ENCODE measurements around the gene ITIH2.
"Not testable (repeated sequence)": the region's sequence is repeated elsewhere in the genome, so short reads cannot be mapped to it uniquely, and the experiment has no call there.

Gene ITIH2, protein sequence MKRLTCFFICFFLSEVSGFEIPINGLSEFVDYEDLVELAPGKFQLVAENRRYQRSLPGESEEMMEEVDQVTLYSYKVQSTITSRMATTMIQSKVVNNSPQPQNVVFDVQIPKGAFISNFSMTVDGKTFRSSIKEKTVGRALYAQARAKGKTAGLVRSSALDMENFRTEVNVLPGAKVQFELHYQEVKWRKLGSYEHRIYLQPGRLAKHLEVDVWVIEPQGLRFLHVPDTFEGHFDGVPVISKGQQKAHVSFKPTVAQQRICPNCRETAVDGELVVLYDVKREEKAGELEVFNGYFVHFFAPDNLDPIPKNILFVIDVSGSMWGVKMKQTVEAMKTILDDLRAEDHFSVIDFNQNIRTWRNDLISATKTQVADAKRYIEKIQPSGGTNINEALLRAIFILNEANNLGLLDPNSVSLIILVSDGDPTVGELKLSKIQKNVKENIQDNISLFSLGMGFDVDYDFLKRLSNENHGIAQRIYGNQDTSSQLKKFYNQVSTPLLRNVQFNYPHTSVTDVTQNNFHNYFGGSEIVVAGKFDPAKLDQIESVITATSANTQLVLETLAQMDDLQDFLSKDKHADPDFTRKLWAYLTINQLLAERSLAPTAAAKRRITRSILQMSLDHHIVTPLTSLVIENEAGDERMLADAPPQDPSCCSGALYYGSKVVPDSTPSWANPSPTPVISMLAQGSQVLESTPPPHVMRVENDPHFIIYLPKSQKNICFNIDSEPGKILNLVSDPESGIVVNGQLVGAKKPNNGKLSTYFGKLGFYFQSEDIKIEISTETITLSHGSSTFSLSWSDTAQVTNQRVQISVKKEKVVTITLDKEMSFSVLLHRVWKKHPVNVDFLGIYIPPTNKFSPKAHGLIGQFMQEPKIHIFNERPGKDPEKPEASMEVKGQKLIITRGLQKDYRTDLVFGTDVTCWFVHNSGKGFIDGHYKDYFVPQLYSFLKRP

GRCh38 chr10:7703140-7703539 lies at the start of gene ITIH2:
Gene ITIH2 (plus strand): TSS chr10:7703316. CDS start chr10:7703435, 119 bp downstream.
- no peak for DNase-seq (ENCODE audit: low spot score)

- DNase-seq (ENCODE audit: low spot score), result not testable (repeated sequence)
Measured at GRCh38 chr10:7657079-7657478, 46.0 kb upstream of the ITIH2 start.

DNA sequence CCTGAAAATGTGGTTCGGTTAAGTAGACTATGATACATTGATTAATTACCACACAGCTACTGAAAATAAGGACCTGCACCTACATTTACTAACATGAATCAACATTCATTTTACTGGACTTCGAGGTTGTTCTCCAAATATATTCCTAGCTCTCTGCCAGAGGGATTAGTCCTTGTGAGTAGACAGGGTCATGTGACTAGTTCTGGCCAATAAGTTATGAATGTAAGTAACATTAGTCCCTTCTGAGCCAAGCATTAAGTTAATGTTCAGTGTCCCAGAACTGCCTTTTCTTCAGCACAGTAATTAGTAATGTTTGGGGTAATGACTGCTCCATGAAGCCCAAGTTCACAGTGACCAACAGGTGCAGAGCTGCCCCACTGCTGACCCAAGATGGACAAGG lies 45.6 kb upstream of the ITIH2 start:
- DNase-seq (ENCODE audit: low spot score), result no peak

GRCh38 chr10:7659560-7659959 lies 43.6 kb upstream of the ITIH2 start:
- no peak for DNase-seq (ENCODE audit: low spot score)

- DNase-seq (ENCODE audit: low spot score), result no peak
Measured at GRCh38 chr10:7662522-7662921, 40.6 kb upstream of the ITIH2 start.

DNA sequence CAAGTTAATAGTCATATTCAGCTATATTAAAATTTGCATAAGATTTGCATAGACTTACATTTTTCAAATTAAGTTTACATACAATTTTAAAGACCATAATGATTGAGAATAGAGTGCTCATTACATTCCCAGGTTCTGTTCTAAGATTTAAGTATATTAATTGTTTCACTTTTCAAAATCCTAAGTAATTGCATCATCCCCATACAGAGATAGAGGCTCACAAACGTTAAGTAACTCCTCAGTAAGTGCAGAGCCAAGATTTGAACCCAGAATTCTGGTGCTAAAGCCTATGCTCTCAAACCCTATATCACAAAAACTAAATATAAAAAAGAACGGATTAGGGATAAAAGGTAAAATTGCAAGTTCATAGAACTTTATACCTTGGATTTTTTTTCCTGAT lies 38.4 kb upstream of the ITIH2 start:
- DNase-seq (ENCODE audit: low spot score), result no peak

- DNase-seq (ENCODE audit: low spot score), result no peak
Measured at GRCh38 chr10:7665767-7666166, 37.3 kb upstream of the ITIH2 start.

- DNase-seq (ENCODE audit: low spot score), result peak; percentile 68
Measured at GRCh38 chr10:7666253-7667023, 36.7 kb upstream of the ITIH2 start, which contains the start of gene ITIH5. Gene ITIH5 (minus strand): TSS chr10:7666966. CDS start chr10:7666892, 74 bp downstream.

- peak; percentile 67 for DNase-seq (ENCODE audit: low spot score)
Measured at GRCh38 chr10:7667262-7668141, 35.6 kb upstream of the ITIH2 start.

DNA sequence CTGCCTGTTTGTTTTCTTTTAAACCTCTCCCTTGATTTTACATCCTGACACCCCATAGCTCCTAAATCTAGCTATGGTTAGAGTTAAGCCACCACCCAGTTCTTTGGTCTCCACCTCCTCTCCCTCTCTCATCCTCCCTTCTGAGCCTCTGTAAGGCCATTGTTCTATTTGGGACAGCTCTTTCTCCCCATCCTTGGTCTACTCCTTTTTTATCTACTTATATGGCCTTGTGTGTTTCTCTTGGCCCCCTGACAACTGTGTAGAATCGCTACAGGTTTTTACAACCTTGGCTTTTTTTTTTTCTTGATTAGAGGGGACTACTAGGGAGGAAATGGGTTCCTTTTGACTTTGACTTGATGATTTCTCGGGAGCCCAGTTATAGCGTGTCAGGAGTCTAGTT lies 33.0 kb upstream of the ITIH2 start:
- DNase-seq (ENCODE audit: low spot score), result no peak

- no peak for DNase-seq (ENCODE audit: low spot score)
Measured at GRCh38 chr10:7672341-7673134, 30.6 kb upstream of the ITIH2 start.

GRCh38 chr10:7679256-7679655 lies 23.9 kb upstream of the ITIH2 start:
- no peak for DNase-seq (ENCODE audit: low spot score)

- not testable (repeated sequence) for DNase-seq (ENCODE audit: low spot score)
Measured at GRCh38 chr10:7680078-7680477, 23.0 kb upstream of the ITIH2 start.

DNA sequence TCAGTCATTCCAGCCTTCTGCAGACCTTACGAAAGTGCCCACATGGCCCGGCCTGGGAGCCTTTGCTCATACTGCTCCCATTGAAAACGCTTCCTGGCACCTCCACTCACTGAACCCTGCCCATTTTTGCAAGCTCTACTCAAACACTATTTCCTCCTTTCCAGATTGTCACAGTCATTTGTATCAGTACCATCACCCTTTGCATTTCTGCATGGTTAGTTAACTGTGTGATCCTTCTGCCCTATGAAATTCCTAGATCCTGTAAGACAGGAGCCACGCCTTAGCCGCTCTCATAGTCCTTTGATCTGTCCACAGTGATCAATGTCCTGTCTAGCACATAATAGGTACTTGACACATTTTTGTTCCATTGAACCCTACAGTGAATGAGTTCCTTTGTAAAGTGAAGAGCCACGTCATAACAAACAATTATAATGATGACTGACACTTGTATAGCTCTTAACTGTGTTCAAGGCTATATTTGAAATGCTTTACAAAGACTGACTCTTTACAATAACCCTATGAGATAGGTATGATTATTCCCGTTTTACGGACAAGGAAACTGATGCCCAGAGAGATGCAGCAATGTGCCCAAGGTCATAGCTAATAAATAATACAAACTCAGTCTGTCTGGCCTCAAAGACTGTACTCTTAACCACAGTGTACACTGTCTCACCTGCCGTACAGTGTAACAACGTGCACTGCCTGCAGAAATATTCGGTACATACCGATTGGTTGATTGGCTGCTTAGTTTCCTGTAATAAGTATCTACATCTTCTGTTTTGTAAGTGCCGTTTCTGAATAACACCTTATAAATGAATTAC lies 16.6 kb upstream of the ITIH2 start:
- DNase-seq (ENCODE audit: low spot score), result no peak

- peak; percentile 85 for DNase-seq (ENCODE audit: low spot score)
Measured at GRCh38 chr10:7687228-7687907, 15.7 kb upstream of the ITIH2 start.

- DNase-seq (ENCODE audit: low spot score), result no peak
Measured at GRCh38 chr10:7689591-7689990, 13.5 kb upstream of the ITIH2 start.

GRCh38 chr10:7690885-7691597 lies 12.1 kb upstream of the ITIH2 start:
- not testable (repeated sequence) for DNase-seq (ENCODE audit: low spot score)

GRCh38 chr10:7692368-7692767 lies 10.7 kb upstream of the ITIH2 start:
- DNase-seq (ENCODE audit: low spot score), result not testable (repeated sequence)
